ENCODE results near the gene PPP2R2C.

Gene PPP2R2C

GRCh38 chr4:6393066-6393465, 79.3 kb downstream of the PPP2R2C start:
- no peak for DNase-seq
- in situ Hi-C loops (cut with HindIII; ENCODE audit: low pct_ligation_motif_present, low pct_unique_long_range_greater_than_20kb, low sequenced_read_pairs), result no loop called here

GRCh38 chr4:6392407-6392806, 80.0 kb downstream of the PPP2R2C start:
- in situ Hi-C loops (cut with HindIII; ENCODE audit: low pct_ligation_motif_present, low pct_unique_long_range_greater_than_20kb, low sequenced_read_pairs), result no loop called here
- DNase-seq, result no peak

- in situ Hi-C loops (cut with HindIII; ENCODE audit: low pct_ligation_motif_present, low pct_unique_long_range_greater_than_20kb, low sequenced_read_pairs), result no loop called here
- DNase-seq, result peak; percentile 6
These were observed 80.6 kb downstream of the PPP2R2C start for GRCh38 chr4:6391852-6392188.

- in situ Hi-C loops (cut with HindIII; ENCODE audit: low pct_ligation_motif_present, low pct_unique_long_range_greater_than_20kb, low sequenced_read_pairs), result no loop called here
- no peak for DNase-seq
These were observed 81.1 kb downstream of the PPP2R2C start for GRCh38 chr4:6391186-6391851.

- no peak for DNase-seq
These were observed 82.1 kb downstream of the PPP2R2C start for GRCh38 chr4:6390356-6390755.

GRCh38 chr4:6389142-6389825, 83.1 kb downstream of the PPP2R2C start:
- DNase-seq, result no peak
- in situ Hi-C loops (cut with HindIII; ENCODE audit: low pct_ligation_motif_present, low pct_unique_long_range_greater_than_20kb, low sequenced_read_pairs), result no loop called here

More at GRCh38 chr4:6390356-6390755, 82.1 kb downstream of the PPP2R2C start:
- in situ Hi-C loops (cut with HindIII; ENCODE audit: low pct_ligation_motif_present, low pct_unique_long_range_greater_than_20kb, low sequenced_read_pairs), result no loop called here

GRCh38 chr4:6388713-6389112, 83.7 kb downstream of the PPP2R2C start:
- no peak for DNase-seq
- in situ Hi-C loops (cut with HindIII; ENCODE audit: low pct_ligation_motif_present, low pct_unique_long_range_greater_than_20kb, low sequenced_read_pairs), result no loop called here

- in situ Hi-C loops (cut with HindIII; ENCODE audit: low pct_ligation_motif_present, low pct_unique_long_range_greater_than_20kb, low sequenced_read_pairs), result no loop called here
- DNase-seq, result no peak
These were observed 84.5 kb downstream of the PPP2R2C start for GRCh38 chr4:6387946-6388345.

GRCh38 chr4:6386091-6386490, 86.3 kb downstream of the PPP2R2C start:
- DNase-seq, result no peak
- in situ Hi-C loops (cut with HindIII; ENCODE audit: low pct_ligation_motif_present, low pct_unique_long_range_greater_than_20kb, low sequenced_read_pairs), result no loop called here

- in situ Hi-C loops (cut with HindIII; ENCODE audit: low pct_ligation_motif_present, low pct_unique_long_range_greater_than_20kb, low sequenced_read_pairs), result no loop called here
These were observed 87.1 kb downstream of the PPP2R2C start for GRCh38 chr4:6385288-6385687.

GRCh38 chr4:6384541-6384940, 87.9 kb downstream of the PPP2R2C start:
- DNase-seq, result no peak
- in situ Hi-C loops (cut with HindIII; ENCODE audit: low pct_ligation_motif_present, low pct_unique_long_range_greater_than_20kb, low sequenced_read_pairs), result no loop called here

More at GRCh38 chr4:6385288-6385687, 87.1 kb downstream of the PPP2R2C start:
- no peak for DNase-seq

GRCh38 chr4:6383929-6384328, 88.5 kb downstream of the PPP2R2C start:
- in situ Hi-C loops (cut with HindIII; ENCODE audit: low pct_ligation_motif_present, low pct_unique_long_range_greater_than_20kb, low sequenced_read_pairs), result no loop called here

GRCh38 chr4:6383009-6383404, 89.4 kb downstream of the PPP2R2C start:
- no peak for DNase-seq
- in situ Hi-C loops (cut with HindIII; ENCODE audit: low pct_ligation_motif_present, low pct_unique_long_range_greater_than_20kb, low sequenced_read_pairs), result no loop called here

More at GRCh38 chr4:6383929-6384328, 88.5 kb downstream of the PPP2R2C start:
- no peak for DNase-seq

- DNase-seq, result no peak
These were observed 90.8 kb downstream of the PPP2R2C start for GRCh38 chr4:6381571-6382123.

GRCh38 chr4:6380746-6381410, 91.5 kb downstream of the PPP2R2C start:
- DNase-seq, result no peak
- in situ Hi-C loops (cut with HindIII; ENCODE audit: low pct_ligation_motif_present, low pct_unique_long_range_greater_than_20kb, low sequenced_read_pairs), result no loop called here

More at GRCh38 chr4:6381571-6382123, 90.8 kb downstream of the PPP2R2C start:
- in situ Hi-C loops (cut with HindIII; ENCODE audit: low pct_ligation_motif_present, low pct_unique_long_range_greater_than_20kb, low sequenced_read_pairs), result no loop called here

- DNase-seq, result no peak
- in situ Hi-C loops (cut with HindIII; ENCODE audit: low pct_ligation_motif_present, low pct_unique_long_range_greater_than_20kb, low sequenced_read_pairs), result no loop called here
These were observed 92.4 kb downstream of the PPP2R2C start for GRCh38 chr4:6379767-6380745.

GRCh38 chr4:6378493-6379445, 93.6 kb downstream of the PPP2R2C start:
- in situ Hi-C loops (cut with HindIII; ENCODE audit: low pct_ligation_motif_present, low pct_unique_long_range_greater_than_20kb, low sequenced_read_pairs), result no loop called here
- DNase-seq, result no peak

Measured in ACHN (cell line).